ENCODE data around the gene CHST8.

DNA sequence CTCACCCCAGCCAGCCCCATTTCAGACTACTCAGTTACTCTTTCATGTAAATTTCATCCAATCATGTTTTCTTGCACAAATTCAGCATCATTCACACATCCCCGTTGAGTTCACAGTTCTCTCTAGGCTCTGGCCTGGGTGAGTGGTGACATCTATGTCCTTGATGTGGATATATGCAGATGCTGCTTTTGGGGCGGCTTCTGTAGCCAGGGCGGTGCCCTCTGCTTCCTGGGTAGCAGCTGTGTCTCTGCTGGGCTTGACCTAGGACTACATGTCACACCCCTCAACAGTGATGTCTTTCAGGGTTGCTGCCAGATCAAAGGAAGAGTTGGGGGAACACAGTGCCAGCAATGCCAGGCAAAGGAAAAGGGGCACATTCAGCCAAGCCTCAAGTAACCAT is 106.4 kb downstream of the CHST8 start:
- no peak for TF ChIP-seq CTCF (conservative IDR thresholded peaks at IDR 0.05 in 1 of 2, IDR thresholded peaks at IDR 0.05 in 1 of 2; ENCODE audit: extremely low read depth in 1 of 2, insufficient read depth in 1 of 2, low read depth in 1 of 2, low read length in 2 of 2)
- TF ChIP-seq EZH2 (IDR thresholded peaks at IDR 0.05; ENCODE audit: borderline replicate concordance, low read length): no peak

Measured in mammary epithelial cell (primary cell).